HG02571 (cell line): Measurements from ENCODE around the gene TMEM30B.
A peak's percentile ranks its signal among the peaks of the same experiment; 100 is the strongest.
"Not testable (repeated sequence)": the region's sequence is repeated elsewhere in the genome, so short reads cannot be mapped to it uniquely, and the experiment has no call there.

Experiments
- ATAC-seq: cut with Tn5 transposase; IDR thresholded peaks from one replicate; pipeline ENCODE4 v1.9.1; 2021; ENCODE audit warnings: mild to moderate bottlenecking, moderate library complexity; ENCODE audit not compliant: unreplicated experiment

TMEM30B gene

DNA sequence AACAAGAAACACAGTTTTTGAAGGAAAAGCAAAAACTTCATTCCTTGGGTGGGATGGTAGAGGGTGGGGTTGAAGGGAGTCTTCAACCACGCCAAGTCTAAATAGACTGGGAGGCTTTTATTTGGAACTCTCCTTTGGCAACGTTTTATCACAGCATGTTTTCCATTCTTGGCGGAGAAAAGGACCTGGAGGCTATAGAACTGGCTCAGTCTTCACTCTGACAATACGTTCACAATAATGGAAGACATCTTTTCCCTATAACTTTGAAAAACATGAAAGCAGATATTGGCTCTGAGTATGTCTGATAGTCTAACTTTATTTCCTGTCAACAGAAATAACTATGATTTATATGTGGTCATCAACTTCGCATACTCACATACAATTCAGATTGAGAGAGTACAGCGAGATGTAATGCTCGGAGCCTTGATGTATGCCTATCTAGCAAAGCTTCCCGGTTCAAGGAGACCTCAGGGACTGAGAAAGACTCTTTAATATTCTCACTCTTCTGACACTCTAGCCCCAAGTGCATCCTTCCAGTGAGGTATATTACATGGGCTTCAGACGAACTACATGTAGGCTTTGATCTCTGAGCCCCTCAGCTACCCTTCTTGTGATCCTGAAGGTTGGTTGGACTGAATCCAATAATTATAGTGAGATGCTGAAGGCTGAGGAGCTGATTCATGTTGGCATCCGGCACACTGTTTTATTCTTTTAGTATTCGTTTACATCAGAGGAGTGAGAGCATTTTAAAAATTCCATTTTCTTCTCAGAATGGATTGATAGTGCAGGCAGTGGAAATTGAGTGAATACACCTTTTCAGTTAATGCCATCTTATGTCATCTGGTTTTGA is 14.0 kb downstream of the TMEM30B start:
- no peak for ATAC-seq

DNA sequence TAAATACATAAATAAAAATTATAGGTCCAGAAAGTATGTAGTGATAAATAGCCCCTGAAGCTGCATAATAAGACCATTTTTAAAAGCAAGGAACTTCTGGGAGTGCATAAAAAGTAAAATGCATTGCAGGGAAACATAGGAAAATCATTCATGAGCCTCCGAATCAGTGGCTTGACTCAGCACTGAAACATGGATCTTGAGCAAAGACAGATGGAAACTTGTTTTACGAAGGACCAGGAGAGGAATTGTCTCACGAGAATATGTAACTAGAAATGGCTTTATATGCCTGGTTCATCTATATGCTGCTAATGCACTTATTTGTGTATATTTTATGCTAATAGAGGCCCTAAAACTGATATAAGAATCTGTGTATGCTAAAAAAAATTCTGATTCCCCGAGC is 14.7 kb downstream of the TMEM30B start:
- no peak for ATAC-seq

DNA sequence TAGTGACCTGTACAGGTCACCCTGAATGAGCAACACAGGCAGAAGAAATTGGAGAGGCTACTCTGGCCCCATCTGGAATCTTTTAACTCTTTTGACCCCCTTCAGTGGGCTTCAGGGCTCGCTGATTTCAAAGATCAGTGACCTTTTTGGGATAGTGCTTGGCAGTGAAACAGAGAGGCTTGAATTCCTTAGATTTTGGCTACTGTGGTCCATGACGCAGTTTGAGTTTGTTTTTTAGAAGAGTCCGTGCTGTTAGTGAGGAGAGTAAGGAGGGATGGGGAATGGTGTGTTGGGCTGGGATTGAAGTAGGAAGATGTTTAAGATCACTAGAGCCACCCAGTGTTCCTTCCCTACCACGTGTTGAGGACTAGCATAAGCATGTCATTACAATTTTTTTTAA is 16.5 kb downstream of the TMEM30B start:
- no peak for ATAC-seq

DNA sequence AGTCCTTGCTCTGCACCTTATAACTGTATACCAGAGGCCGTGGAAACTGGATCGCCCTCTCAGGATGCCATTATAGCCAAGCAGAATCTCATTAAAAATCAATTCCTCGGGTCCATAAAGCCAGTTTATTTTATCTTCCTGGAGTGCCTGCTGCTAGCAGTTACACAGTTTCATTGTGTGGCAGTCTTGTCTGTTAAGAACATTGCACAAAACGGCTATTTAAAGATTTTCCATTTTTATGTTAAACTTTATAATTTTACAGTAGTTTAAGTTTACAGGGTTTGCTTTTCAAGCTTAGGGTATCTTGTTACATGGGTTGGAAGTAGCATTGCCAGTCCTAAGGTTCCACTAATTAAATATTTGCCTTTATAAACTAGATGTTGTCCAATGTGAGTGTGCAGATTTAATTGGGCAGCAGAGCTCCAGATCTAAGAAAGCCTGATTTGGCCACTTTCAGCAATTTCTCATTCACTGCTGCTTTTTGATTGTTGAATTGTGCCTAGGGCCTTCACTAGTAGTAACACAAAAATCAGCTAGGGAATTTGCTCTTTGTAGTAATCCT is 17.0 kb downstream of the TMEM30B start:
- ATAC-seq, result no peak

DNA sequence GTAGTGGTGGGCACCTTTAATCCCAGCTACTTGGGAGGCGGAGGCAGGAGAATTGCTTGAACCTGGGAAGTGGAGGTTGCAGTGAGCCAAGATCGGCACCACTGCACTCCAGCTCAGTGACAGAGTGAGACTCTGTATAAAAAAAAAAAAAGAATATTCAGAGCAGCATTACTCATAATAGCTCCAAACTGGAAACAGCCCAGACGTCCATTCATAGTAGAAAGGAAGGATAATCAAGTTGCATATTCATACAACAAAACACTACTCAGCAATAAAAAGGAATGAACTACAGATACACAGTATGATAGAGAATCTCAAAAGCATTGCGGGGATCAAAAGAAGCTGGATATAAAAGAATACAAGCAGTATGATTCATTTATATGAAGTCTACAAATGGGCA is 19.1 kb downstream of the TMEM30B start:
- ATAC-seq, result no peak

DNA sequence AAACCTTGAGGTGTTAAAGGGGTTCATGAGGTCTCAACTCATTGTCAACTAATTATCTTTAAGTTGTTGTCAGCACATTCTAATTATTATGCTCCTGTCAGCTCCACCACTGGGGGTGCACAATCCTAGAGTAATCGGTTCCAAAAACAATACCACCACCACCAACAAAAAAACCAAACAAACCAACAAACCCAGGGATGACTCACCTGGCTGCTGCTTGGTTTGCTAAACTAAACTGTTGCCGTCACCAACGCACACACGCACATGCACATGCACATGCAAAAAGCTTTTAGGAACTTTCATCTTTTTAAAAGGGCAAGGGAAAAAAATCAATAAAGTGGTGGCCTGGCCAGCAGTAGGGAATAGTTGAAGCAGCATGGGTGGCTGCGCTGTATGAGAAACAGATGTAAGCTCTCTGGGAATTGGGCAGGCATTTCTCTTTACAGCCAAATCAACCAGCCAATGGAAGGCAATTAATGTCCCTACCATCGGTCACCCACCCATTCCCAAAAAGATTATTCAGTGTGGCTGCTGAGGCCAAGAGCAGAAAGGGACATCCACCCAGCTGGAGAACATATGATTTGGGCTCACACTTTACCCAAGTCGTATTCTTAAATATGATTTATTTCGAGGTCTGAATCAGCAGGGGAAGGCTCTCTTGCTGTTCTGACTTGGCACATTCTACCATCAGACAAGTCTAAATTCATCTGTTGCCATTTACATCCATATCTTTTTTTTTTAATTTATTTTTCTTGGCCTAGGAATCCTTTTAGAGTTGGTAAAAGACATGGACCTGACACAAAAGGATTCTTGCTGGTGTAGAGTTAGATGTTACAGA is 20.0 kb downstream of the TMEM30B start:
- no peak for ATAC-seq

DNA sequence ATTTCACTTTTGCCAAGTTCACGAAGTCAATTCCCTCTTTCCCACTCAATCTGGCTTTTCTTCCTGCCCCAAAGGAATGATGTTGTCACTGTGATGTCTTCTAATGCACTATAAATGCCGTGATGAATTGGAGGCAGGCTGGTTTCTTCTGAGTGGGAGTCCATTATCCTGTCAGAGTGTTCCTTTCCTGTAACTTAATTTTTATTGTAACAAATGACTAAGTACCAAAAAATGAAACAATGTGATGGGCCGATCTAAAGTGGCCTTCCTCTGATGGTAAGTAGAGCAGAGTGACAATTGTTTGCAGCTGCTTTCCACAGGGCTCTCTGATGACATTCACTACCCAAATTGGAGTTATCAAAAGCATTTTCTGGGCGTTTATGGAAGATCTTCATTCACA is 22.2 kb downstream of the TMEM30B start:
- ATAC-seq, result no peak

DNA sequence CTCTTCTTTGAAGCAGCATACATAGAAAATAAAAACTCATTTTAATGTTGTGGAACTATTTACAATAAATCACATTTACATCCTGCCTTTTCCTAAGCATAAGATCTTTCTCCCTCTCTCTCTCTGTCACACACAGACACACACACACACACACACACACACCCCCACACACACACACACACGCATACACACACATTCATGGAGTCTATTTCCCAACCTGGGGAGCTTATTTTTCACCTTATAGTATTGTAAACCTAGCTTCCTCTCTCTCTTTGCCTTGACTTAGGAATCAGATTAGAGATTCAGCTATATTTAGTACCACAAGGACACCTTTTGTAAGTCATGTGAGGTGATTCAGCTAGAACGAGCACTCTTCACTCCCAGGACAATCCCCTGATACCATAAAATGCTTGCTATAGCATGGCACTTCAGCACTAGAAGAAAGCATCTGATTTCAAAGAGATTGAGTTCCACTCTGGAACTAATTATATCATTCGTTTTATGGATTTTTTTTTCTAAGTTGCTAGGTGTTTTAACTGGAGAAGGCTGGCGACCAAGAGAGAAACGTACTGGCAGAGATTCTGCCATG is 23.6 kb downstream of the TMEM30B start:
- ATAC-seq, result no peak

DNA sequence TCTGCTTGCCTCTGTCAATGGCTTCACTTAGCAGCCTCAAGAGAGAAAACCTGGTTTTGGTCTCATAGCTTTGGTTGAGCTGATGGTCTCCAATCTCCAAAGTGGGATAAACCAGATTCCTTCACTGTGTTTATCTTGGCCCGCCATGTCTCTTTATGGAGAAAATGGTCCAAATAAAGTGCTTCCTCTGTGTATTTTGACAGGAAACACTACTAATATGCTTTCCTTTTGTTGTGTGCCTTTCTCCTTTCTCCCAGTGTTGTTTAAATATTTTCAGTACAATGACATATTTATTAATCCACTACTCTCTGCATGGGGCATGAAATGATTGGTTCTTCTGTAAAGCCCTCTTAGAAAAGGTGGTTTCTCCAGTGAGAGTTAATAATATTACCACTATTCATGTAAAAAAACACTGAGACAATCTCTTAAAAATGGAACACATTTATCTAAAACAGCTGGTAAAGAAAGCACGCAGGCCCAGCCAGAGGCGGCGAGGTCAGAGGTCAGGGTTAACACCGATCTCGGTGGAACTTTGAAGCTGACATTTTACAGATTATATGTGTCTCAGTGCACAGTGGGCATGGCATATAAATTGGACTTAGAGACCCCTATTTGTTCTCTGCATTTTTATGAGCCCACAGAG is 24.2 kb downstream of the TMEM30B start:
- no peak for ATAC-seq

DNA sequence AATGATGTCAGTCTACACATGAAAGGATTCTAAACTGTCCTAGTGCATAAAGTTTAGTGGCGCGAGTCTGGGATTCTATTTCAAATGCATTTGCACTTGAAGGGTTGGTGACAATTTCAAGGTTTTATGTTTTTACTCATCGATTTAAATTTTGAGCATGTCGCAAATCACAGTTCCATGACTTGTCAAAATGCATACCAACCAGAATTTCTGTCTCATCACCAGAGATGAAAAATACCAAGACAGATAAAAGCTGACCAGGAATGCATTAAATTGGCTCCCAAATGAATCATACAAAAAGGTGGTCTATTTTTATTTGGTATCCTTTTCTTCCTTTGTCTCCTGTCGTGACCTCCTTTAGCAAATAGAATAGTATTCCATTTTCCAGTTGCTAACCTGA is 25.2 kb downstream of the TMEM30B start:
- ATAC-seq, result no peak

DNA sequence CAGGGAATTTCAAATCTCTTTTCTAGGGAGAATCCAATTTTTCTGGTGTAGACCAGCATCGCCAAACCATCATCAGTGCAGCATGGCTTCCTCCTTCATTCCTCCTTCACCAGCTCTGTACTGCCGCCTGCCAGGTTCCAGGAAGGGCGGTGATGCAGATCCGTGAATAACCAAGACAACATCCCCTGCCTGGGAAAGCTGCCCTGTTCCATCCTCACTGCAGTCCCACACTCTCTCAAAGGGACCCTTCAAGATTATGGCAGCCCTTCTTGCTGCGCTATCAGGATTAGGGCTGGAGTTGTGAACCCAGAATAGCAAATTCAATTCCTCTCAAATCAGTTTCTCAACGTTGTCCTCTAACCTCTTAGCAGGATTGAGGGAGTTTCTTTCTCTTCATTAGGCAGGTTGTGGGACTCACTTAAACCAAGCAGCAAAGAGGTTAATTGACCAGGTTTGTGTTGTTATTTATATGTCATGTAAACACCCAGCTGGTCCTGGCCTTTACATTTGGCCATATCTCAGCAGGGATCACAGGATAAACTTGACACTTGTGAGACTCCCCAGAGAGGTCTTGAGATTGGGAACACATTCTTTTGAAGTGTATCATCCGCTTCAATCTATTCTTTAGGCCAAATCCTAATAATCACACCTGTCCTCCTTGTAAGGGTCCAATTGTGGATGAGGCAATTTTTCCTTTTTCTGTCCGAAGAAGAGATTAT is 26.2 kb downstream of the TMEM30B start:
- ATAC-seq, result no peak

DNA sequence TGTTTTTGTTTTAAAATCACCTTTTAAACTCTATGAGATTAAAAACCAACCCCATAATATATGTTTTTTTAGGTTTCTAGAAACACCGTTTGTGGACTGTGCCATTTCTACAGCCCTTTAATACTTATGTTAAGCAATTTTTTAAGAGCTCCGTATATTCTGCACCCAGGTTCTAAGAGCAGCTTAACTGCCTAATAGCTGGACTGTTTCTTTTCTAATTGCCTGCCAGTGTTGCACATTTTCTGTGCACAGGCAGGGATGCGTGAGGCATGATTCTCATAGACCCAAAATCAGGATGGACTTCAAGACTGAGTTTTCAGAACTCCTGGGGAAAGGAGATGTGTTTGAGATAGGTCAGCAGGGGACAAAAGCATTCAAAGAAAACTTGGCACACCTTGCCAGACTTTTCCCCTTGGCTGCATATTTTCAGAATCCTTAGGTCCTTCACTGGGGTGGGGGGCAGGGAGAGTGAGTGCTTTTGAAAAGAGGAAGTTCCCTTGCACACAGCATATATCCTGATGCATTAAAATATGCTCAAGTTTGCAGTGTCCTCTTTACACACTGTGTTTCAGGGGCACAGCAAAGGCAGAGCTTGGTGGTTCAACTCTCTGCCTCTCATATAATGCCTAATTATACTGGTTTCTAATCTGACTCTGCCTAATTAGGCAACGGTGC is 27.9 kb downstream of the TMEM30B start:
- no peak for ATAC-seq

DNA sequence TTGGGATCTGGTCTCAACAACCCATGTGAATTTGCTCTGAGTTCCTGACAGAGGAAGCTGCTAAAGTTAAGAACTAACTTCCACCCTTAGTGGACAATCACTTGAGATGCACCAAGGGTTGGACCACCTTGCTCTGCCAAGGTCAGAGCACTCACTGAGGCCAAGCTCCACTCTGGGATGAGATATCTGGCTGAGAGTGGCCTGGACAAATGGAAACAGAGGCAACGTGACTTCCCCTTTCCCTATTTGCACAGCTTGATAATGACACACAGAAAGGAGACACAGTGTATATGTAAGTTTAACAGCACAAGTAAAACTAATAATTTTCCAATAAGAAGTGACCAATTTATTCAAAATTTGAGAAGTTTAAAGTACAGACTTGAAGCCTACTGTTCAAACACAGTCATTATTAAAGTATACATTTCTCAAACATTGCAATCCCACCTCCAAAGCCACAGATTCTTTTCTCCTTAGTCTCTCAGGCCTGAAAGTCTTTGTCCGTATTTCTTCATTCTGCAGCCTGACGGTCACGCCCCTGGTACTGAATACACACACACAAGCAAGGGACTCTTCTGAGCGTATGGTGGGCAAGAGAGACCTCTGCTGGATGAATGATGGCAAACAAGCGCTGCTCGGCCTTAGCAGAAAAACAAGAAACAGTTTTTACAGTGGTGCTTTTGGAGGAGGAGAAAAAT is 28.6 kb downstream of the TMEM30B start:
- ATAC-seq, result peak; percentile 85

DNA sequence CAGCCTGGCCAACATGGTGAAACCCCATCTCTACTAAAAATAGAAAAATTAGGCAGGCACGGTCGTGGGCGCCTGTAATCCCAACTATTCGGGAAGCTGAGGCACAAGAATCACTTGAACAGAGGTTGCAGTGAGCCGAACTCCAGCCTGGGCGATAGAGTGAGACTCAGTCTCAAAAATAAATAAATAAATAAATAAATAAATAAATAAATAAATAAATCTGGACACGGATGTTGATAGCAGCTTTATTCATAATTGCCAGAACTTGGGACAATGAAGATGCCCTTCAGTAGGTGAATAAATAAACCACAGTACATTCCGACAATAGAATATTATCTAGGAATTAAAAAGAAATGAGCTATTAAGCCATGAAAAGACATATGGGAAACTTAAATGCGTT is 31.1 kb downstream of the TMEM30B start:
- ATAC-seq, result no peak

DNA sequence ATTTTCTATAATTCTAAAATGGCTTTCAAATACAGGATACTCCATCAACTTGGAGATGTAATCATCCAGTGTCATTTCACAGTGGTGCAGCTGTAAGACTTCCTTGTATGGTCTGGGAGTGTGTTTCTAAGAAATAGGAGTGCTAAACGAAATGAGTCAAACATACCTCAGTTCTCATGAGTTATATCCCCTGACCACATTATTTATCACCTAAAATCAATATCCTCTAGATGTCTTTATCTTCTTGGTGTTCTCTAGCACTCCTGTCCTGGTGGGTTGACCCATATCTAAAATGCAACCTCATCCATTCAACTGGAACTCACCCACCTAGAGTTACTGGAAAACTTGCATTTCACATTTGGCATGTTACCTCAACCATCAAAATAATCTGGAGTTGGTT is 33.2 kb downstream of the TMEM30B start:
- no peak for ATAC-seq

DNA sequence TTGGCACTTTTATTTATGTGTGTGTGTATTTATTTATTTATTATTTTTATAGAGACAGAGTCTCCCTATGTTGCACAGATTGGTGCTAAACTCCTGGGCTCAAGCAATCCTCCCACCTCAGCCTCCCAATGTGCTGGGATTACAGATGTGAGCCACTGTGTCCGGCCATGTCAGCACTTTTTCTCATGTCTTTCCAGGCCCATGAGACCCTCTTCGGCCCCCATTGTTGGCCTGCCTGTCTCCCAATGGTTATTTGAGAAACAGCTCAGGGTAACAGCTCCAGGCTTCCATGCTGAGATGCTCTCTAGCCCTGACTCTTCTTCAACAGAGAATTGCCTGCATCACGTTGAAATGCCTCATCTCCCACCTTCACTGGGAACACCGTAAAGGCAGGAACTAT is 34.4 kb downstream of the TMEM30B start:
- ATAC-seq, result no peak

DNA sequence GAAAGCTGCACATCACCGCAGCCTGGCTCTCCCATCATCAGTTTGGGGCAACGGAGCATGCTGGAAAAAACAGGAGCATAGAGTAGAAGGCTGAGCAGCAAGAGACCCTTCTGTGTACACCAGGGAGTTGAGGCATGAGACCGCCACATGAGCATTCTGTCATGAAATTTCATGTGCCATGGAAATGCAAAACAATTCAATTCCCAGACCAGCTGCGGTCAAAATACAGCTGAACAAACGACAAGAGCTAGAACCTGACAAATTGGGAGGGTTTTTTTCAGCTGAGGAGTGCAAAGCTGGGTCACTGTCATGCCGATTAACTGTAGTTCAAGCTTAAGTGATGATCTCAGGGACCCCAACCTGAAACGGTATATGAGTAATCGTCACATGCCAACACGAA is 37.1 kb downstream of the TMEM30B start:
- ATAC-seq, result no peak

DNA sequence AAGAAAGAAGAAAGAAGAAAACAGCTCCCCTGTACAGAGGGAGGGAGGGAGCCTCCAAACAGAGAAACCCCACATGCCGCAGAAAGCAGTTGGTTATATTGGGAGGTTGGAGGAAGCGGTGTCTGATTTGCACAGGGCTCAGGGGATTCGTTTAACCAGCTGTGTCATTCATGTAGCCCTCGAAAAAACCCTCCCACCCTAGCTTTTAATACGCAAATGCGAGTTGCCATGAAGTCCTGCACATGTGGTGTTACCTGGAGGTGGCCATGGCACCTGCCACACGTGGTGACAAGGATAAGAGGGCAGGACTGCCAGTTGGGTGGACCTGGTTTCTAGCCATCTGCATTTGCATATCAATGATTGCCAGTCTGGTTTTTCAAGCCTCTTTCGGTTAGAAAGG is 40.9 kb downstream of the TMEM30B start:
- ATAC-seq, result no peak

DNA sequence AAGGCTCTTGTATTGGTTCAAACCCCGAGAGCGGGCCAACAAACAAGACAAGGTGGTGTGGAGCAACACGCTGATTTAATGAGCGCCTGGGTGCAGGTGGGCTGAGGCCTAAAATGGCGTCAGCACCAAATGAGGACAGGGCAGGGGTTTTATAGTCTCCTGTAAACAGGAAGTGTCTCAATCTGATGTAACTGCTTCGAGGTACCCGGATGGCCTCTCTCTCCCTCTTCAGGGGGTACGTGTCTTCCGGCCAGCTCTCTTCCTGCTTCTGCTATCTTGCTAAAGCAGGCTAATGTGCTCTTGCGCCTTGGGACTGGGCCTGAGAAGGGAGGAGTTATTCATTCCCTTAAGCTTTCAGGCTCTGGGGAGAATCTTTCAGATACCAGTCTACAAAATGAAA is 41.9 kb downstream of the TMEM30B start:
- ATAC-seq, result not testable (repeated sequence)
